ENCODE measurements around the gene BRIP1. TPM values are rescaled to one million over a fixed set of nuclear protein-coding genes. Genes with fewer than 3 reads are reported as not detected.

The BRIP1 gene
- total RNA-seq, 3 donors from 2014 or later (not counting 1 experiment from before 2014, with no cell fraction given) = 2.7 to 3.7 (median 2.9) TPM

DNA sequence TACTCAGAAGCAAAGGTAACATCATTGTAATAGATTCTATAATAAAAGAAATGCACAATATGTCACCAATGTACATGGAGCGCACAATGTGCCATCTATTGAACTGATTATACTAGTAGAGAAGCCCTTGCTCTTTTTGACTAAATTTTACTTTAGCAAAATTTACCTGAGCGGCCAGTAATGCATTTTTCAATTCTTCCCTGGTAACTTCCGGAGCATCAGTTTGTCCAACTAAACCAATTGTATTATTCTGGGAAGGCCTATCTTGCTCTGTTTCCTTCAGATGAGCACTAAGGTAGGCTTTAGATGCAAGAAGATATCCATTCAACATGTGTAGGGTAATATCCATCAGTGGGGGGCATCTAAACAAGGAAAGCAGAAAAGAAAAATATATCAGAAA, 8.8 kb upstream of the BRIP1 start:
- Mint-ChIP-seq H3K4me3 (no peak overlapping the region), H3K27me3 (ENCODE audit: low read depth in 2 of 2) (no peaks in the 10 kb centered on the region), H3K36me3 (no peaks in the 10 kb centered on the region), H3K27ac (no peak overlapping the region), H3K9me3 (no peaks in the 10 kb centered on the region), H3K4me1 (no peaks in the 10 kb centered on the region)
- intact Hi-C loops (cut with micrococcal nuclease) = no loop called here
- no peak overlapping the region for H3K27ac ChIP-seq (ENCODE audit: low read length)
- TF ChIP-seq, protein P1, sequence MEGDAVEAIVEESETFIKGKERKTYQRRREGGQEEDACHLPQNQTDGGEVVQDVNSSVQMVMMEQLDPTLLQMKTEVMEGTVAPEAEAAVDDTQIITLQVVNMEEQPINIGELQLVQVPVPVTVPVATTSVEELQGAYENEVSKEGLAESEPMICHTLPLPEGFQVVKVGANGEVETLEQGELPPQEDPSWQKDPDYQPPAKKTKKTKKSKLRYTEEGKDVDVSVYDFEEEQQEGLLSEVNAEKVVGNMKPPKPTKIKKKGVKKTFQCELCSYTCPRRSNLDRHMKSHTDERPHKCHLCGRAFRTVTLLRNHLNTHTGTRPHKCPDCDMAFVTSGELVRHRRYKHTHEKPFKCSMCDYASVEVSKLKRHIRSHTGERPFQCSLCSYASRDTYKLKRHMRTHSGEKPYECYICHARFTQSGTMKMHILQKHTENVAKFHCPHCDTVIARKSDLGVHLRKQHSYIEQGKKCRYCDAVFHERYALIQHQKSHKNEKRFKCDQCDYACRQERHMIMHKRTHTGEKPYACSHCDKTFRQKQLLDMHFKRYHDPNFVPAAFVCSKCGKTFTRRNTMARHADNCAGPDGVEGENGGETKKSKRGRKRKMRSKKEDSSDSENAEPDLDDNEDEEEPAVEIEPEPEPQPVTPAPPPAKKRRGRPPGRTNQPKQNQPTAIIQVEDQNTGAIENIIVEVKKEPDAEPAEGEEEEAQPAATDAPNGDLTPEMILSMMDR (IDR thresholded peaks at IDR 0.05) = no peak
- H3K4me1 ChIP-seq (ENCODE audit: control insufficient read depth, insufficient read depth, low read length) = no peaks in the 10 kb centered on the region
- H3K27me3 ChIP-seq (ENCODE audit: control insufficient read depth, insufficient read depth, low read length) = no peaks in the 10 kb centered on the region
- peaks cover 37% of the 10 kb centered on the region for H3K36me3 ChIP-seq (ENCODE audit: control insufficient read depth, insufficient read depth, low read length)
- DNase-seq (no peak), ATAC-seq (no peak)
- no peak overlapping the region for H3K4me3 ChIP-seq (ENCODE audit: low read length)
- no peaks in the 10 kb centered on the region for H3K9me3 ChIP-seq (ENCODE audit: control insufficient read depth, insufficient read depth, low read length)
- WGBS (ENCODE audit: insufficient coverage) = 97% methylated on average over 3 of the region's 3 CpGs

DNA sequence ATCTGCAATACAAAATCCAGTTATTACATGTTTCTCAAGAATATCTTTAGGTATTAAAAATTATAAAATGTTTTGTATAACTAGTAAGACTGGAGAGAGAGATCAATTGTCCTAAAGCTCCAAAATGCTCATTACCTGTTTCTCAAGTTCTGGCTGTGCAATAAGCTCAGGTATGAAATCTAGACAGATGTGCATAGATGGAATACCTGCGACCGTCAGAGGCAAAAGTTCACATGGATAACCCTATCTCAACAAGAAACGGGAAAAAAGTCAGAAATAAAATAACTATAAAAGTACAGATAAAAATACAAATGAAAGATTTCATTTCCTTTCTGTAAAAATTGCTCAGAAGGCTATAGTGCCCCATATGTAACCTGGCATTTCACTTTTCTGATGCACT, 5.8 kb upstream of the BRIP1 start:
- no CpG with 5 or more reads among the region's 3 CpGs for WGBS (ENCODE audit: insufficient coverage)
- H3K4me1 ChIP-seq (ENCODE audit: control insufficient read depth, insufficient read depth, low read length) = no peaks in the 10 kb centered on the region
- no peaks in the 10 kb centered on the region for H3K27me3 Mint-ChIP-seq (ENCODE audit: low read depth in 2 of 2)
- intact Hi-C loops (cut with micrococcal nuclease) = no loop called here
- no peak overlapping the region for H3K4me3 Mint-ChIP-seq
- peaks cover 22% of the 10 kb centered on the region for H3K36me3 ChIP-seq (ENCODE audit: control insufficient read depth, insufficient read depth, low read length)
- H3K9me3 Mint-ChIP-seq = no peaks in the 10 kb centered on the region
- H3K4me3 ChIP-seq (ENCODE audit: low read length) = no peak overlapping the region
- TF ChIP-seq, protein P1 (IDR thresholded peaks at IDR 0.05) = no peak
- no peaks in the 10 kb centered on the region for H3K27me3 ChIP-seq (ENCODE audit: control insufficient read depth, insufficient read depth, low read length)
- H3K4me1 Mint-ChIP-seq = peaks cover 0 to 1% of the 10 kb centered on the region in 2 donors
- no peaks in the 10 kb centered on the region for H3K36me3 Mint-ChIP-seq
- no peak overlapping the region for H3K27ac ChIP-seq (ENCODE audit: low read length)
- no peak overlapping the region for H3K27ac Mint-ChIP-seq
- ATAC-seq (no peak), DNase-seq (no peak)
- H3K9me3 ChIP-seq (ENCODE audit: control insufficient read depth, insufficient read depth, low read length) = no peaks in the 10 kb centered on the region

DNA sequence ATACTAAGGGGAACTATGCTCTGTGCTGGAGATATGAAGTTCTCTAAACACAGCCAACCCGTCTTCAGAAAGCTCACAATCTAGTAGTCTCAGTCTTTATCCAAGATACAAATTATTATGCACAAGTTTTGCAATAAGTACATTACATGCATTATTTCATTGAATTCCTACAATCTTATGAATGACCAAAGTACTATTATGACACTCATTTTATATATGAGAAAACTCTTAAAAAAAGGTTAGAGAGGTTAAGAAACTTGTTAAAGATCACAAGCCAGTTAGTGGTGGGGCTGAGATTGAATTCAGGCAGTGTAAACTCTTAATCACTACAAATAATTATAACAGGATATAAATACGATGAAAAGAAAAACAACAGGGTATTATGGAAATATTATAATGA, 4.7 kb upstream of the BRIP1 start:
- peaks cover 22% of the 10 kb centered on the region for H3K36me3 ChIP-seq (ENCODE audit: control insufficient read depth, insufficient read depth, low read length)
- peaks cover 3% of the 10 kb centered on the region for H3K4me1 ChIP-seq (ENCODE audit: control insufficient read depth, insufficient read depth, low read length)
- ATAC-seq (no peak), DNase-seq (no peak)
- H3K27ac ChIP-seq (ENCODE audit: low read length) = no peak overlapping the region
- H3K9me3 ChIP-seq (ENCODE audit: control insufficient read depth, insufficient read depth, low read length) = no peaks in the 10 kb centered on the region
- WGBS (ENCODE audit: insufficient coverage) = 100% methylated on average over 1 of the region's 2 CpGs
- intact Hi-C loops (cut with micrococcal nuclease) = no loop called here
- no peaks in the 10 kb centered on the region for H3K27me3 Mint-ChIP-seq (ENCODE audit: low read depth in 2 of 2)
- H3K9me3 Mint-ChIP-seq = no peaks in the 10 kb centered on the region
- no peaks in the 10 kb centered on the region for H3K36me3 Mint-ChIP-seq
- no peak overlapping the region for H3K4me3 ChIP-seq (ENCODE audit: low read length)
- no peaks in the 10 kb centered on the region for H3K27me3 ChIP-seq (ENCODE audit: control insufficient read depth, insufficient read depth, low read length)
- TF ChIP-seq, protein P1 (IDR thresholded peaks at IDR 0.05) = no peak
- no peak overlapping the region for H3K27ac Mint-ChIP-seq
- peaks cover 7 to 8% of the 10 kb centered on the region in 2 donors for H3K4me1 Mint-ChIP-seq
- no peak overlapping the region for H3K4me3 Mint-ChIP-seq

DNA sequence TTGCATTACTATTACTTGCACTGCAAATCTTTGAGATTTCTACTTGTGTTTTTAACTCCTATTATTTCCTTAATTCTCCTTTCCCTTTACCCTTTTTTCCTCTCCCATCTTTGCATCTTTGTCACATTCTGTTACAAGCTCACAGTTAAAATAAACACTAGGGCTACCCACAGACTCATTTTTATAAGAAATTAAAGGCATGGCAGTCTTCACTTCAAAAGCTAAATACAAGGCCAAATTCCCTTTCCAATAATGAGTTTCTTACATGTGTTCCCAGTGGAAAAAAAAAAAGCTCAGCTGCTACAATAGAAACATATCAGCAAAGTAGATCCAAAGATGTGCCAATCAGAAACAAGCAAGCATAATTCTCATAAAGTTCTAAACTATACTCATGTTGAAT, 3.7 kb upstream of the BRIP1 start:
- H3K36me3 Mint-ChIP-seq = no peaks in the 10 kb centered on the region
- no peaks in the 10 kb centered on the region for H3K27me3 Mint-ChIP-seq (ENCODE audit: low read depth in 2 of 2)
- H3K27ac Mint-ChIP-seq = no peak overlapping the region
- Histone ChIP-seq H3K9me3 (ENCODE audit: control insufficient read depth, insufficient read depth, low read length) (no peaks in the 10 kb centered on the region), H3K36me3 (ENCODE audit: control insufficient read depth, insufficient read depth, low read length) (peaks cover 22% of the 10 kb centered on the region), H3K4me1 (ENCODE audit: control insufficient read depth, insufficient read depth, low read length) (peaks cover 7% of the 10 kb centered on the region), H3K4me3 (ENCODE audit: low read length) (no peak overlapping the region), H3K27me3 (ENCODE audit: control insufficient read depth, insufficient read depth, low read length) (no peaks in the 10 kb centered on the region), H3K27ac (ENCODE audit: low read length) (no peak overlapping the region)
- intact Hi-C loops (cut with micrococcal nuclease) = no loop called here
- no peaks in the 10 kb centered on the region for H3K9me3 Mint-ChIP-seq
- no peak overlapping the region for H3K4me3 Mint-ChIP-seq
- DNase-seq (no peak), ATAC-seq (no peak)
- TF ChIP-seq, protein P1 (IDR thresholded peaks at IDR 0.05) = no peak
- peaks cover 16 to 17% of the 10 kb centered on the region in 2 donors for H3K4me1 Mint-ChIP-seq
